GM19025 (cell line): ENCODE data around the gene DHRS13.
A peak's percentile ranks its signal among the peaks of the same experiment; 100 is the strongest.
"Not testable (repeated sequence)": the region's sequence is repeated elsewhere in the genome, so short reads cannot be mapped to it uniquely, and the experiment has no call there.

ENCODE experiments used
- ATAC-seq: cut with Tn5 transposase; IDR thresholded peaks from one replicate; pipeline ENCODE4 v1.9.1; 2021; ENCODE audit warnings: mild to moderate bottlenecking, low read depth, moderate library complexity; ENCODE audit not compliant: unreplicated experiment

Gene DHRS13

DNA sequence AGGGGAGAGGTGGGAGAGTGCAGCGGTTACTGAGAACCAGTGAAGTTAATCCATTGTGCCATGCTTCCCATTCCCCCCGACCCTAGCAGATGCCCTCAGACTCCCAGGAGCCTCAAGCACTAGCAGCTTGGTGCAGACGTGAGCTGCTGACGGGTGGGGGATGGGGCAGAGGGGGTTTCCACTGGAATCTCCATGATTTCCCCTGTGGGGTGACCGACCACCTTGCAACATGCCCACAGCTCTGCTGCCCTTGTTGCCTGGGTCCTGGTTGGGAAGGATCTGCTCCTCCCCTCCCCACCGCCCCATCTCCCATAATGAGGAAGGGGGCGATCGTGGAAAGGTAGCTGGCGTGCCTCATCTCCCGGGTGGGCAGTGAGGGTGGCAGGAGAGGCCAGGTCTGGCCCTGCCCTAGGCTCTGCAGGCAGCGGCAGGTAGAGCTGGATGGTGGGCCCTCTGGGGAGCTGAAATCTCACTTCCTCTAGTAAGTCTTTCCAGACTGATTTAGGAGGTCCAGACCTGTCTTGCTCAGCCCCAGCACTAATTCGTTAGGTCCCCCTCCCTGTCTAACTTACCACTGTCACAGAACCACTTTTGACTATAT, 14.9 kb downstream of the DHRS13 start:
- no peak for ATAC-seq

GRCh38 chr17:28885951-28886350, 16.9 kb downstream of the DHRS13 start:
- ATAC-seq: no peak

GRCh38 chr17:28885363-28885762, 17.5 kb downstream of the DHRS13 start:
- ATAC-seq: no peak

- no peak for ATAC-seq
Measured at GRCh38 chr17:28883967-28884702, 18.7 kb downstream of the DHRS13 start.

DNA sequence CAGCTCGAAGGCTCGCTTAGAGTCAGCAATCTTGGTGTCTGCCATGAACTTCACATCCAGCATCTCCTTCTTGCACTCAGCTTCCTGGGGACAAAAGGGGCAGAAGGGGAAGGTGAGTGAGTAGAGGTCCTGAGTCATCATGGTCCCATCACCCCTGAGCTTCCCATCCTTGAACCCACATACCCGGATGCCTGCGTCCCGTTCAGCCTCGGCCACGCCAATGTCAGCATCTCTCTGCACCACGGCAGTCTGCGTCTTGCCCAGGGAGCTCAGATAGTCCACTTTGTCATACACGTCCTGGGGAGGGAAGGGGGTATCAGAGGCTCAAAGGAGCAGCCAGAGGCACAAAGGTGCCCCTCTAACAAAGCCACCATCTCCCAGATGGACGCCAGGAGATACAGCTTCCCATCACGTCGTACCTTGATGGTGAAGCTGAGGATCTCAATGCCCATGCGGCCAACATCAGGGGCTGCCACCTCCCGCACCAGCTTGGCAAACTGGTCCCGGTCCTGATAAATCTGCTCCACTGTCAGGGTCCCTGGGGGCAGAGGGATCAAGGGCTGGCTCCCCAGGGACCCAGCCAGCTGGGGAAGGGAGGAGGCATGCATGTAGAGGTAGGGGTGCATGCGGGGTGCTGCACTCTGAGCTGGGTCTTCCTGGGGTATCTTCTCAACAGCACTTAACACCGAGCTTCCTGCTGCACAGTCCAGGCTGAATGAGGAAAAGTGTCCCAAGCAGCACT, 20.6 kb downstream of the DHRS13 start:
- no peak for ATAC-seq

- ATAC-seq: no peak
Measured at GRCh38 chr17:28881533-28882056, 21.3 kb downstream of the DHRS13 start.

- ATAC-seq: no peak
Measured at GRCh38 chr17:28880572-28880945, 22.3 kb downstream of the DHRS13 start.

GRCh38 chr17:28879886-28880571, 22.9 kb downstream of the DHRS13 start:
- ATAC-seq: no peak

GRCh38 chr17:28878981-28879380, 23.9 kb downstream of the DHRS13 start:
- ATAC-seq: no peak

DNA sequence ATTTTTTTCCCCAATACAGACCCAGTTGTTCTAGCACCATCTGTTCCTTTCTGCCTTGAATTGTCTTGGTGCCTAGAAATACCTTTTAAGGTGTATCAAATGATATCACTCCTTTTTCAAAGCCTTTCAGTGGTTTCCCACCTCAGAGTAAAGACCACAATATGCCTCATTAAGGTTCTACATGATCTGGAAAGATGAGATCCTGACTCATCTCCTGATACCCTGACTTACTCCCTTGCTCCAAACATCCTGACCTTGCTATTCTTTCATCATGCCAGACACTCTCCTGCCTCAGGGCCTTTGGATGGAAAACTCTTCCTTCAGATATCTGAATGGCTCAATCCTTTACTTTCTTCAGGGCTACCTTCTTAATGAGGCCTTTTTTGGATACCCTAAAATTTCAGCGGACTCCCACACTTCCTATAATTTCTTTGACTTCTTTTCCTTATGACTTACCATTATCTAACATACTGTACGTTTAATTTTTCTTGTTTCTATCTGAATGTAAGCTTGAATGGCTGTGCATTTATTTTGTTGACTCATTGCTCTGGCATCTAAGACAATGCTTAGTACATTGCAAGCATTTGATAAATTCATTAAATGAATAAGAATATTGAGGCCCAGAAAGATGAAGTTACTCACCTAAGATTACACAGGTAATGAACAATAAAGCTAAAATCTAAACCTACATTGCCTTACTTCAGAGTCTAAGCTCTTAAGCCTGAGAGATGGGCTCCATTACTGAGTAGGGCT, 24.5 kb downstream of the DHRS13 start:
- ATAC-seq: no peak

DNA sequence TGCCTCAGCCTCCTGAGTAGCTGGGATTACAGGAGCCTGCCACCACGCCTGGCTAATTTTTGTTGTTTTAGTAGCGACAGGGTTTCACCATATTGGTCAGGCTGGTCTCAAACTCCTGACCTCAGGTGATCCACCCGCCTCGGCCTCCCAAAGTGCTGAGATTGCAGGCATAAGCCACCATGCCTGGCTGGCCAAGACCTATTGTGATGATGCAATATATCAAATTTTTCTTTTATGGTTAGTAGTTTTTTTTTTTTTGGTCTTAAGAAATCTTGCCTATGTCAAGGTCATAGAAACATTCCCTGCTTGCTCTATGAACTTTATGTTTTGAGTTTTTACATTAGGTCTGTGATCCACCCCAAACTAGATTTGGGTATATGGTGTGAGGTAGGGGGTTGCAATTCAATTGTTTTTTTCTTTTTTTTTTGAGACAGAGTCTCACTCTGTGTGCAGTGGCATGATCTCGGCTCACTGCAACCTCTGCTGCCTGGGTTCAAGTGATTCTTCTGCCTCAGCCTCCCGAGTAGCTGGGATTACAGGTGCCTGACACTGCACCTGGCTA, 25.6 kb downstream of the DHRS13 start:
- ATAC-seq: not testable (repeated sequence)

GRCh38 chr17:28875848-28876550, 26.9 kb downstream of the DHRS13 start:
- no peak for ATAC-seq

- ATAC-seq: no peak
Measured at GRCh38 chr17:28874750-28875149, 28.1 kb downstream of the DHRS13 start.

DNA sequence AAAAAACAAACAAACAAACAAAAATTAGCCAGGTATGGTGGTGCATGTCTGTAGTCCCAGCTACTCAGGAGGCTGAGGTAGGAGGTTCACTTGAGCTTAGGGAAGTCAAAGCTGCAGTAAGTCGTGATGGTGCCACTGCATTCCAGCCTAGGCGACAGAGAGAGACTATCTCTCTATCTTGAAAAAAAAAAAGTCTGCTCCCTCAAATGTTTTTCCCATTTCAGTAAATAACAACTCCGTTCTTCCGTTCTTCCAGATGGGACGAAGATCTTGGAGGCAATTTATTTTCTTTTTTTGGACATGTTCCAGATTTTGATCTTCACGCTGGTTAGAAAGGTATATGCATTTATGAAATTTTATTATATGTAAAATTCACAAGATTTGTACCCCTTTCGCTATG, 29.0 kb downstream of the DHRS13 start:
- no peak for ATAC-seq

DNA sequence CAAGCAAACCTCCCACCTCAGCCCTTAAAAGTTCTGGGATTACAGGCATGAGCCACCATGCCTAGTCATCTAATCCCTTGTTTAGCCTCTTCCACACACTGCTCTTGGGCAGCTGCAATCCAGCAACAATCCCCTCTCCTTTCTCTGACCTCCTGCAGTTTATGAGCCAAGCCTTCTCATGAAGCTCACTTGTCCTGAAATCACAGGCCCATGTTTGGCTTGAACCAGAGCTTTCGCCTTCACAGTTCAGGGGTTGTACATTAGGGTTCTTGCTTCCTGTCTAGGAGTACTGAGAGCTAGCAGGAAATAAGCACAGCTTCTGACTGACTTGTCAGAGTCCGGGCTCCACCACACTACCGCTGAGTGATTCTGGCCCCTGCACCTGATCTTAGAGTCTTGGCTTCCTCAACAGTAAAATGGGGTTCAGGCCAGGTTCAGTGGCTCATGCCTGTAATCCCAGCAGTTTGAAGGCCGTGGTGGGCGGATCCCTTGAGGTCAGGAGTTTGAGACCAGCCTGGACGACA, 31.8 kb downstream of the DHRS13 start:
- ATAC-seq: peak; percentile 97

GRCh38 chr17:28867276-28867675, 35.6 kb downstream of the DHRS13 start:
- ATAC-seq: no peak

DNA sequence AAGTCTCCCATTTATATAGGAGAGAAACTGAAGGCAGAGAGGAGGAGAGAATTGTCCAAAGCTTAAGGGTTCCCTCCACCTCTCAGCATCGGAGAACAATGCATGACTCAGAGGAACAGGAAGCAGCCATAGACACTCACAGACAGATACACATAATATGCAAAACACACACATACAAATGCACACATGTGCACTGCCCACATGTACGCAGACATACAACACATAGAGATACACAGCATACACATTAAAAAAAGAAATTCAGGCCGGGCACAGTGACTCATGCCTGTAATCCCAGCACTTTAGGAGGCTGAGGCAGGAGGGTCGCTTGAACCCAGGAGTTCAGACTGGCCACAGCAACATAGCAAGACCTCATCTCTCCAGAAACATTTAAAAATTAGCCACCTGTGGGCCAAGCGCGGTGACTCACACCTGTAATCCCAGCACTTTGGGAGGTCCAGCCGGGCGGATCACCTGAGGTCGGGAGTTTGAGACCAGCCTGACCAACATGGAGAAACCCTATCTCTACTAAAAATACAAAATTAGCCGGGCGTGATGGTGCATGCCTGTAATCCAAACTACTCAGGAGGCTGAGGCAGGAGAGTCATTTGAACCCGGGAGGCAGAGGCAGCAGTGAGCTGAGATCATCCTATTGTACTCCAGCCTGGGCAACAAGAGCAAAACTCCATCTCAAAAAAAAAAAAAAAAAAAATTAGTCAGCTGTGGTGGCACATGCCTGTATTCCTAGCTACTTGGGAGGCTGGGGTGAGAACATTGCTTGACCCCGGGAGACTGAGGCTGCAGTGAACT, 36.7 kb downstream of the DHRS13 start:
- ATAC-seq: no peak
